ENCODE data around the gene APOO. TPM values are rescaled to one million over a fixed set of nuclear protein-coding genes. Genes with fewer than 3 reads are reported as not detected.

The APOO gene
- polyA plus RNA-seq, 2 of the 4 experiments (the other 2 are of a cell fraction) = 33.5 to 59.4 TPM

GRCh38 chrX:23908219-23909004 is 674 bp upstream of the APOO start:
- peak overlapping the region; percentile 82 for H3K4me3 ChIP-seq
- H3K4me2 ChIP-seq = peak overlapping the region; percentile 61
- CTCF ChIA-PET = interaction anchor here (0.5 to 10.0 kb wide), 22 partner anchors 8 to 215 kb away, joined by 3 to 312 read pairs (median 3); partner anchors contain the start of genes EIF2S3 and SAT1
- 46% methylated on average over 13 of the region's 13 CpGs for WGBS (ENCODE audit: missing lambda C conversion rate)
- no peaks in the 10 kb centered on the region for H3K9me3 ChIP-seq
- ATAC-seq (no peak), FAIRE-seq (no peak), DNase-seq (ENCODE audit: low read depth in 1 of 2, low spot score in 1 of 2) (no peak)
- POLR2A ChIA-PET = interaction anchor here (2.3 to 2.8 kb wide), 3 partner anchors 117 to 146 kb away, joined by 10 to 18 read pairs (median 15); partner anchors contain the start of genes EIF2S3 and SAT1
- H3K4me1 ChIP-seq = peaks cover 10% of the 10 kb centered on the region; the same call in 2 of the 3 replicates
- H3K27ac ChIP-seq = peak overlapping the region; percentile 91 to 99
- peak; percentile 51; the same call in 1 of the 2 replicates for TF ChIP-seq KDM1A (IDR thresholded peaks at IDR 0.05; ENCODE audit: low read depth)
- TF ChIP-seq TFCP2L1 (CRISPR knock-in tag; IDR thresholded peaks at IDR 0.05) = no peak

GRCh38 chrX:23907111-23907497 is 634 bp downstream of the APOO start:
- H3K9me3 ChIP-seq = no peaks in the 10 kb centered on the region
- H3K4me3 ChIP-seq = peak overlapping the region; percentile 82
- H3K4me1 ChIP-seq = peaks cover 14% of the 10 kb centered on the region
- WGBS (ENCODE audit: missing lambda C conversion rate) = 3% methylated on average over 5 of the region's 12 CpGs
- FAIRE-seq = no peak
- H3K4me2 ChIP-seq = peak overlapping the region; percentile 66
- no peak for TF ChIP-seq CEBPB (IDR thresholded peaks at IDR 0.05)
- no peak for TF ChIP-seq FOXS1 (CRISPR knock-in tag; IDR thresholded peaks at IDR 0.05)
- TF ChIP-seq CHD2 (IDR thresholded peaks at IDR 0.05; ENCODE audit: low read length, partially characterized antibody) = no peak
- no peak for TF ChIP-seq GATA3 (IDR thresholded peaks at IDR 0.05; ENCODE audit: borderline replicate concordance)
- TF ChIP-seq RNF2 (IDR thresholded peaks at IDR 0.05; ENCODE audit: borderline replicate concordance, low read depth) = no peak
- no peak for TF ChIP-seq MAX (IDR thresholded peaks at IDR 0.05)
- no peak for TF ChIP-seq FOSB (CRISPR knock-in tag; IDR thresholded peaks at IDR 0.05)
- no peak for TF ChIP-seq NFE2L2 (conservative IDR thresholded peaks at IDR 0.05; ENCODE audit: low read length)
- TF ChIP-seq JUN (IDR thresholded peaks at IDR 0.05) = no peak
- no peak for TF ChIP-seq HOXA7 (CRISPR knock-in tag; IDR thresholded peaks at IDR 0.05)
- TF ChIP-seq ZNF302 (CRISPR knock-in tag; IDR thresholded peaks at IDR 0.05) = no peak
- no peak for TF ChIP-seq CTCF (IDR thresholded peaks at IDR 0.05)
- no peak for TF ChIP-seq E2F6 (IDR thresholded peaks at IDR 0.05; ENCODE audit: borderline replicate concordance, low read depth)
- TF ChIP-seq HMGXB4 (CRISPR knock-in tag; IDR thresholded peaks at IDR 0.05; ENCODE audit: borderline replicate concordance) = no peak
- TF ChIP-seq EP300 (IDR thresholded peaks at IDR 0.05) = no peak
- no peak for TF ChIP-seq HOXB5 (CRISPR knock-in tag; IDR thresholded peaks at IDR 0.05)
- no peak for DNase-seq (ENCODE audit: low read depth in 1 of 2, low spot score in 1 of 2)
- ChIA-PET POLR2A (interaction anchor here (0.6 to 2.8 kb wide), 4 partner anchors 119 to 147 kb away, joined by 3 to 18 read pairs (median 12); partner anchors contain the start of genes EIF2S3 and SAT1), CTCF (interaction anchor here (0.6 to 10.0 kb wide), 8 partner anchors 97 to 214 kb away, joined by 3 to 312 read pairs (median 4); partner anchors contain the start of genes EIF2S3 and SAT1)
- ATAC-seq = peak; percentile 12 to 22; a peak in 5 of 6 replicates
- H3K27ac ChIP-seq = peak overlapping the region; percentile 91 to 99
